Lung (tissue), 12 donors: ENCODE results near the gene IPO4. TPM values are rescaled to one million over a fixed set of nuclear protein-coding genes. Genes with fewer than 3 reads are reported as not detected.
A peak's percentile ranks its signal among the peaks of the same experiment; 100 is the strongest.

Source experiments
- ATAC-seq: fragments of 200-7000 bp; cut with Tn5 transposase; one replicate; pipeline ENCODE4 v1.9.1; 2020; ENCODE audit warnings: moderate number of reproducible peaks; ENCODE audit not compliant: insufficient read depth, low FRiP score
- DNase-seq, 3 donors: peaks; one replicate each; pipeline ENCODE4 v3.0.0-alpha.2; 2013 to 2017
- H3K27ac ChIP-seq, 2 donors: one replicate each; pipeline ENCODE4 v1.5.1; 2013; ENCODE audit warnings: mild to moderate bottlenecking in 2 of 2, moderate library complexity in 2 of 2, control low read depth in 1 of 2, inconsistent platforms in 1 of 2, low read depth in 1 of 2, low read length in 1 of 2
- H3K27me3 ChIP-seq, 3 donors: one replicate each; pipeline ENCODE4 v1.5.1; 2013; ENCODE audit warnings: low read length in 2 of 3; ENCODE audit not compliant: control insufficient read depth in 3 of 3, insufficient read depth in 3 of 3
- H3K36me3 ChIP-seq, 4 donors: one replicate each; pipeline ENCODE4 v1.5.1; 2013; ENCODE audit warnings: low read length in 4 of 4, mild to moderate bottlenecking in 1 of 4, moderate library complexity in 1 of 4; ENCODE audit not compliant: control insufficient read depth in 4 of 4, insufficient read depth in 4 of 4
- H3K4me1 ChIP-seq, 5 donors: one replicate each; pipeline ENCODE4 v1.5.1; 2013; ENCODE audit warnings: low read length in 5 of 5, mild to moderate bottlenecking in 2 of 5, moderate library complexity in 1 of 5; ENCODE audit not compliant: control insufficient read depth in 5 of 5, insufficient read depth in 5 of 5
- H3K4me3 ChIP-seq: one replicate; pipeline ENCODE4 v1.5.1; 2013; ENCODE audit warnings: mild to moderate bottlenecking, control low read depth, moderate library complexity
- H3K9ac ChIP-seq, 2 donors: one replicate each; pipeline ENCODE4 v1.5.1; 2013; ENCODE audit warnings: low read length in 2 of 2, control low read depth in 1 of 2; ENCODE audit not compliant: insufficient read depth in 1 of 2
- H3K9me3 ChIP-seq, 4 donors: one replicate each; pipeline ENCODE4 v1.5.1; 2013; ENCODE audit warnings: low read length in 3 of 4, mild to moderate bottlenecking in 1 of 4, moderate library complexity in 1 of 4; ENCODE audit not compliant: control insufficient read depth in 4 of 4, insufficient read depth in 3 of 4
- WGBS, 2 donors: extraction: QIAGEN DNeasy Blood & Tissue Kit; methylation state at CpG; one replicate each; pipeline ENCODE4 v1.1.7; 2013; 5-methylcytosine and 5-hydroxymethylcytosine counted together
- polyA plus RNA-seq, 2 donors: library from polyadenylated mRNA; stranded (reverse); fragments of 200-250 nt; gene quantifications; one replicate each; pipeline ENCODE4 v1.2.1, GENCODE V29; 2013
- total RNA-seq, 2 donors: library from RNA; depleted of rRNA in 1 of 2; stranded (reverse); fragments of >200 nt in 1 of 2; gene quantifications; one replicate each; pipeline ENCODE4 v1.2.1, GENCODE V29; 2014 to 2021
- TF ChIP-seq, protein P1 (sequence below): IDR thresholded peaks from 2 replicates; pipeline ENCODE4 v1.5.1; 2012; ENCODE audit warnings: mild to moderate bottlenecking; ENCODE audit errors: control extremely low read depth, extremely low read depth
- donor health status: control.
- donor health status: control.
- donor health status: Bipolar disorder and iron deficiency.
- donor health status: healthy.
- donor health status: DM: yes; HTN: yes; CAD: no.

IPO4 gene
- total and polyA plus RNA-seq, 4 donors: 13.0 to 78.9 (median 28.4) TPM

DNA sequence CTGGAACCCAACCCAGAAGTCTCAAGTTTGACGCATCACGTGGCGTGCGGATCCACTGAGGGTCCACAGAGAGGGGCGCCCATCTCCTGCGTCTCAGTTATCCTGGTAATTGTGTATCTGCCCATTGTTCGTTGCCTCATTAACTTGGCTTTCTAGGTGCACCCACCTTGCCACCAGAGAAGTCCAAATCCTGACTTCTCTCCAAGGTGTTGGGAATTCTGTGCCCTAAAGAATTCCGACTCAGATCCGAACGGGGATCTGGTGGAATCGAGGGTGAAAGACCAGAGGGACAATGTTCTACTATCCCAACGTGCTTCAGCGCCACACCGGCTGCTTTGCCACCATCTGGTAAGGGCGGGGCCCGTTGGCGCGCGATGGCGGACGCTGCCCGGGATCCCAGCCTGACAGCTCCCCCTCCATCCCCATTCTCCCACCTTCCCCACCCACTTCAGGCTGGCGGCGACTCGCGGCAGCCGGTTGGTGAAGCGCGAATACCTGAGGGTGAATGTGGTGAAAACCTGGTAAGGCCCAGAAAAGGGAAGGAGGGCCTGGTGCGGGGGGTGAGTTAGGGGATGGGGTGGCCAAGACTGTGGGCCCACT lies 16.3 kb downstream of the IPO4 start:
- Histone ChIP-seq H3K9me3 (no peaks in the 10 kb centered on the region), H3K27me3 (no peaks in the 10 kb centered on the region), H3K36me3 (peaks cover 4 to 29% (median 7%) of the 10 kb centered on the region in 4 donors), H3K9ac (no peak overlapping the region), H3K4me3 (peak overlapping the region; percentile 12), H3K4me1 (peaks cover 0 to 14% (median 4%) of the 10 kb centered on the region in 5 donors), H3K27ac (peak overlapping the region in 1 of 2 donors; percentile 22)
- TF ChIP-seq, protein P1, sequence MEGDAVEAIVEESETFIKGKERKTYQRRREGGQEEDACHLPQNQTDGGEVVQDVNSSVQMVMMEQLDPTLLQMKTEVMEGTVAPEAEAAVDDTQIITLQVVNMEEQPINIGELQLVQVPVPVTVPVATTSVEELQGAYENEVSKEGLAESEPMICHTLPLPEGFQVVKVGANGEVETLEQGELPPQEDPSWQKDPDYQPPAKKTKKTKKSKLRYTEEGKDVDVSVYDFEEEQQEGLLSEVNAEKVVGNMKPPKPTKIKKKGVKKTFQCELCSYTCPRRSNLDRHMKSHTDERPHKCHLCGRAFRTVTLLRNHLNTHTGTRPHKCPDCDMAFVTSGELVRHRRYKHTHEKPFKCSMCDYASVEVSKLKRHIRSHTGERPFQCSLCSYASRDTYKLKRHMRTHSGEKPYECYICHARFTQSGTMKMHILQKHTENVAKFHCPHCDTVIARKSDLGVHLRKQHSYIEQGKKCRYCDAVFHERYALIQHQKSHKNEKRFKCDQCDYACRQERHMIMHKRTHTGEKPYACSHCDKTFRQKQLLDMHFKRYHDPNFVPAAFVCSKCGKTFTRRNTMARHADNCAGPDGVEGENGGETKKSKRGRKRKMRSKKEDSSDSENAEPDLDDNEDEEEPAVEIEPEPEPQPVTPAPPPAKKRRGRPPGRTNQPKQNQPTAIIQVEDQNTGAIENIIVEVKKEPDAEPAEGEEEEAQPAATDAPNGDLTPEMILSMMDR: no peak
- peak in 2 of 3 donors; percentile 22 to 34 for DNase-seq
- ATAC-seq: no peak
- 22 to 41% methylated on average over 30 of the region's 30 CpGs for whole genome bisulfite sequencing, 2 donors

DNA sequence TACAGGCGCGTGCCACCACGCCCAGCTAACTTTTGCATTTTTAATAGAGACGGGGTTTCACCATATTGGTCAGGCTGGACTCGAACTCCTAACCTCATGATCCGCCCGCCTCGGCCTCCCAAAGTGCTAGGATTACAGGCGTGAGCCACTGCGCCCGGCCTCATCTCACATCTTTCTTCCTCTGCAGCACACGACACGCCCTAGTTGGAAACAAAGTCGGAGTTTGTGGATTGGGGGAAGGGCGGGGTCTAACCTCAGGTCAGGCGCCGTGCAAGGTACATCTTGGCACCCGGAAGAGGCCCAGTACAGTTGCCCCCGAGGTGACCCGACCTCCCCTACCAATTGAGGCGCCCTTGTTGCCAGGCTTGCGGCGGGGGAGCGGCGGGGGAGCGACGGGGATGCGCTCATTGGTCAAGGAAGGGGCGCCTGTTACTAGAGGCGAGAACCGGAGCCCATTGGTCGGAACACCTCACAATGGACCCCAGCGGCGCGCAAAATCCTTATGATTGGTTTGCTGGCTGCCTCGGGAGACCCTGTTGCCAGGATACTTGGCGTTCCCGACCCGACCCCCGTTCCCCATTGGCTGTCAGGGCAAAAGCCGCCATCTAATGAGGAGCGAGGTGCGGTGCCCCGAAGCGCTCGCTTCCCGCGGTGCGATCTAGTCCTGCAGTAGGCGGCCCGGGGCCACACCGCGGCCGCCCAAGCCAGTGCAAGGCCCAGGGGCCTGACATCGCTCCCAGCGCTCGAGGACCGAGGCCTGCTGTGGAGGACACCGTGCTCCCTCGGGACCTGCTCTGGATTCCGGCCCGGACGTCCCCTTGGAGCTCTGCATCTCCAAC lies 17.0 kb downstream of the IPO4 start, which contains the start of gene REC8:
Gene REC8 (plus strand): TSS at position 659 of the 839 bp plus-strand sequence. CDS start 473 bp downstream, outside the sequence.
- WGBS, 2 donors: 14 to 26% methylated on average over 62 to 63 of the region's 63 CpGs
- peaks cover 4 to 26% (median 8%) of the 10 kb centered on the region in 4 donors for H3K36me3 ChIP-seq
- peaks cover 0 to 14% (median 4%) of the 10 kb centered on the region in 5 donors for H3K4me1 ChIP-seq
- H3K27ac ChIP-seq: peak within 1 kb of the TSS in 1 of 2 donors; percentile 22
- H3K27me3 ChIP-seq: no peaks in the 10 kb centered on the region
- peak within 1 kb of the TSS; percentile 12 for H3K4me3 ChIP-seq
- H3K9ac ChIP-seq: no peak within 1 kb of the TSS
- no peaks in the 10 kb centered on the region for H3K9me3 ChIP-seq
- TF ChIP-seq, protein P1: no peak
- peak; percentile 86 for ATAC-seq
- peak; percentile 95 for DNase-seq

DNA sequence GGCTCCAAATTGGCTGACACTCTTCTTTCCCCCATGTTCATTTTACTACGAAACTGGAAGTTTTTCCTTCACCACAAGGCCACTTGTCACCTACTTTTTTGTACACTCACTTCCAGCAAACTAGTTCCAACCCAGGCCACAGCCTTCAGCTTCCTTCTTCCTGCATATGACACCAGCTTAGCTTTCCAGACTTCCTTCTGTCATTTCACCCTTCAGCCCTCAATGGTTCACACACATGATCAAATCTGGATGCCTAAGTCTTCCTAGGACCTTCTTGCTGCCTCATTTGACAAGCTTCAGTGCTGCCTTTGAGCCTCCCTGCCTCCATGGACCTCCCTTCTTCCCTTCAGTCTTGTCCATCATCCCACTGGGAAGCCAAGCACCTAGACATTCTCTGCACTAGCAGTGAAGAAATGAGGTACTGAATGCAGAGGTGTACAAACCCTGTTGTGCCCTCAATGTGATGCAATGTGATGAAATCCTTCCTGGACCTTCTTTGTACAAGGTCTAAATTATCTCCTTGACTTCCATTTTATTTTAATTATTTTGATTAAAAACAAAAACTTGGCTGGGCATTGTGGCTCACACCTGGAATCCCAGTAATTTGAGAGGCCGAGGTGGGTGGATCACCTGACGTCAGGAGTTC lies 21.0 kb downstream of the IPO4 start:
- WGBS, 2 donors: 76 to 81% methylated on average over 3 of the region's 3 CpGs
- Histone ChIP-seq H3K9ac (no peak overlapping the region), H3K36me3 (peaks cover 22 to 50% (median 33%) of the 10 kb centered on the region in 4 donors), H3K4me1 (peaks cover 0 to 14% (median 4%) of the 10 kb centered on the region in 5 donors), H3K9me3 (no peaks in the 10 kb centered on the region), H3K4me3 (no peak overlapping the region), H3K27ac (peak overlapping the region in 1 of 2 donors; percentile 61), H3K27me3 (no peaks in the 10 kb centered on the region)
- DNase-seq: no peak
- TF ChIP-seq, protein P1: no peak
- no peak for ATAC-seq
